ENCODE results near the gene BCAR3.

The BCAR3 gene

DNA sequence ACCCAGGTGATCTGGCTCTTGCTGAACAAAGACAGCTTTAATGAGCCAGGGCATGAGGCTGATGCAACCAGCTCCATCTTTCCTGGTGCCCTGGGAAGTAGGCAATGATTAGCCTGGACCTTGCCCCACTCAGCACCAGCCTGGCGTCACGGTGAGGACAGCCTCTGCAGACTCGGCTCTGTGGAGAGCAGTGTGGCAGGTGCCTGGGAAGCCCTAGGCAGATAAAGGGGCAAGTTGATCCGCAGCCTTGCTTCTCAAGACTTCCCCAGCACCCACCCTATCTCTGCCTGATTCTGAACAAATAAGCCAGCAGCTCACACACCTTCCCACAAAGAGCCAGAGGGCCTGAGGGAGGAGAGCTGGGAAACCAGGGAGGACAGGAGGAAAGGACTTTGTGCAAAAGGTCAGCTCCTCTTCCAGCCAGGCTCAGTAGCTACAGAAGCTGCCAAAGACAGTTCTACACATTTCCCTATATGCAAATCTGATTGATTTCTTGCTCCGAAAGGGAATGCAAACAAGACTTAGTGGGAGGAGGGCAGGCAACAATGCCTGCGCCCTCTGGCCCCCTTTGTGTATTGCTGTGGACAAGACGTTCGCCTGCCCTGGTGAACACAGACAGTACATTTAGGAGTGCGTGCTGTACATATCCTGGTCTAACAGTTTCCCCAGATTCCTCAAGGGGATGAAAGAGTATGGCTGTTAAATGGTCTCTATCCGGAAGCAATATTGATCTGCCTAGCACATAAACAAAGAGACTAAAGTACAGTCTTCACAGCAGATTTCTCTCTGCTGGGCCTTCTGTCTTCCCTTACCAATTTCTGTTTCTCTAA, 63.8 kb downstream of the BCAR3 start:
- no peaks in the 10 kb centered on the region for H3K9me3 Mint-ChIP-seq
- no peak overlapping the region for H3K27ac Mint-ChIP-seq
- no peaks in the 10 kb centered on the region for H3K36me3 Mint-ChIP-seq (ENCODE audit: low read depth)
- peaks cover 36% of the 10 kb centered on the region for H3K4me1 Mint-ChIP-seq (ENCODE audit: low read depth)
- no peak overlapping the region for H3K4me3 Mint-ChIP-seq
- H3K27me3 Mint-ChIP-seq = peaks cover 9% of the 10 kb centered on the region
- no peak for DNase-seq

DNA sequence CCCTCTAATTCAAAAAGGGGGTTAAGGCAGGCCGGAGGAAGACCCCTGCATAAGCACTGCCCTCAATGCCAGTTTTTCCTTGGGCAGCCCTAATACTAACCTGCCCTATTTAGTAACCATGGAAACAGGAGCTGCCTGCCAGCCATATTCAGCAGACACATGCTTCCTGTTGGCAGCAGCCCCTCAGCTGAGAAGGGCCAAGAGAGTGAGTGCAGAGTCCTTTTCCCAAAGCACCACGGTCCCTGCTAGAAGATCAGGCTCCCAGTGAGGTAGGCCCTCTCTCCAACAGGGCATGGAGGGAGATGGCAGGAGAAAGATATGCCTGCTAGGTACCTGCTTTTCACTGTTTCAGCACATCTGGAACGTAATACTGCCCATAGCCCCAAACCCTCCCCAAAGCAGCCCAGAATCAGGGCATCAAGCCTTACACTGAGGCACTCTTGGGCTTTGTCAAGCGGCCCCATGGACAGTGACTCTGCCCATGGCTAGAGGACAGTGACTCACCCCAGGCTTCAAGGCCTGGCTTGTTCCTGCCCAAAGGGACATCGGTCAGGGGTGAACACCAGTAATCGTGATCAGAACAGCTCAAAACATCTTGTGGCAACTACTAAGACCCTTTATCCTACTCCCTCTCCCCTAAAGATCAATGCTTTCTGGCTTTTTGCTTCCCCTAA, 64.5 kb downstream of the BCAR3 start:
- DNase-seq = no peak
- no peak overlapping the region for H3K4me3 Mint-ChIP-seq
- peaks cover 36% of the 10 kb centered on the region for H3K4me1 Mint-ChIP-seq (ENCODE audit: low read depth)
- no peaks in the 10 kb centered on the region for H3K36me3 Mint-ChIP-seq (ENCODE audit: low read depth)
- H3K9me3 Mint-ChIP-seq = no peaks in the 10 kb centered on the region
- H3K27me3 Mint-ChIP-seq = peaks cover 9% of the 10 kb centered on the region
- no peak overlapping the region for H3K27ac Mint-ChIP-seq

DNA sequence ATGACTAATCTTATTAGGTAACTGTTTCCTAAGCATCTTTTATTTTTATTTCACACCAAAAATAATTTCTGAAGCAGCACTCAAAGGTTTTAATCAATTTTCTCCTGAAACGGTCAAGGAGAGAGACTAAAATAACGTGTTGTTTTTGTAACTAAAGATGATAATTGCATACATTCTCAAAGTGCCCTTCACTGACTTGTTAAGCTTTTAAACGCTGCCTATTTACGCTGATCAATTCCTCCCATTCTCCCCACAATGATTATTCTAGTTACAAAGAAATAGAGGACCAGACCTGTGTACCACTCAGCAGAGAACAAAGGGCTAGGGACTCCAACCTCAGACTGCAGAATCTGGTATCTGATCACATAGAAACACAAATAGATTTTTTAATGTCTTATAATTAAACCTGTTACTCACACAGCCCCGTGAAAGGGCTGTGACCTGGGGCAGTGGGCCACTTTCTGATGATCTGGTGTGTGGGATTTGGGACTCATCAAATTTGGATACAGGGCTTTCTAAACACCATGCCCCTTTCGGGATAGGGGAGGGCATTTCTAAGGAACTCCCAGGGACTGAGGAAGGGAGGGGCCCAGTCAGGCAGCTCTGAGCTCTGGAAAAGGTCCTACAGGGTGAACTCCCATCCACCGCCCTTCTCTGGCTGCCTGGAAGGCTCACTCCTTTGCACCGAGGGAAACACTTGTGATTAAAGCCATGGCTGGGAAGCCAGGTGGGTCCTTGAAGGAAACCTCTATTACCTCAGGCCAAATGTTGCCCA, 65.2 kb downstream of the BCAR3 start:
- no peak for DNase-seq
- Mint-ChIP-seq H3K36me3 (ENCODE audit: low read depth) (no peaks in the 10 kb centered on the region), H3K4me3 (no peak overlapping the region), H3K9me3 (no peaks in the 10 kb centered on the region), H3K27ac (peak overlapping the region; percentile 97), H3K4me1 (ENCODE audit: low read depth) (peaks cover 38% of the 10 kb centered on the region), H3K27me3 (peaks cover 7% of the 10 kb centered on the region)

DNA sequence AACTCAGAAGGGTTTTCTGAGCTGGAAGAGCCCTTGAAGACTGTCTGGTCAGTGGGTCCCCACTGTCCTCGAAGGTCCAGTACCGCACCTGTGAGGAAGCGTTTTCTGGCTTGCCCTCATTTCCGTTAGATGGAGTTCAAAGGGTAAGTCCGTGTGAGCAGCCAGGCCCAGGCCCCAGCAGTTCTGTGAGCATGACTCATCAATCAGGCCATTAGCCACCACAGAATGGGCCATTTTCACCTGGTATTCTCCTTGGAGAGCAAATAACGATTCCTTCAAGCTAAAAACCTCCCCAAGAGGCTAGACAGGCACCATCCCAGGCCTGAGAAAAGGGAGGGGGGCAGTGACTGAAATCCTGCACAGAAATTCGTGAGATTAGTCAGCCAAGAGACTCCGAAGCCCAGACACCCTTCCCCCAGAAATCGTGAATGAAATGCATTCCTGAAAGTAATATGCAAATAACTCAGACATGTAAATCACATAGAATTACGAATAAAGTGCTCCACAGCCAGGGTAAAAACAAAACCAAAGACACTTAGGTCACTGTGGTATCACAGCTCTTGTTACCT, 66.0 kb downstream of the BCAR3 start:
- no peaks in the 10 kb centered on the region for H3K9me3 Mint-ChIP-seq
- no peaks in the 10 kb centered on the region for H3K36me3 Mint-ChIP-seq (ENCODE audit: low read depth)
- H3K27ac Mint-ChIP-seq = peak overlapping the region; percentile 97
- H3K4me3 Mint-ChIP-seq = peak overlapping the region; percentile 67
- H3K27me3 Mint-ChIP-seq = peaks cover 7% of the 10 kb centered on the region
- peak; percentile 71 for DNase-seq
- peaks cover 42% of the 10 kb centered on the region for H3K4me1 Mint-ChIP-seq (ENCODE audit: low read depth)

DNA sequence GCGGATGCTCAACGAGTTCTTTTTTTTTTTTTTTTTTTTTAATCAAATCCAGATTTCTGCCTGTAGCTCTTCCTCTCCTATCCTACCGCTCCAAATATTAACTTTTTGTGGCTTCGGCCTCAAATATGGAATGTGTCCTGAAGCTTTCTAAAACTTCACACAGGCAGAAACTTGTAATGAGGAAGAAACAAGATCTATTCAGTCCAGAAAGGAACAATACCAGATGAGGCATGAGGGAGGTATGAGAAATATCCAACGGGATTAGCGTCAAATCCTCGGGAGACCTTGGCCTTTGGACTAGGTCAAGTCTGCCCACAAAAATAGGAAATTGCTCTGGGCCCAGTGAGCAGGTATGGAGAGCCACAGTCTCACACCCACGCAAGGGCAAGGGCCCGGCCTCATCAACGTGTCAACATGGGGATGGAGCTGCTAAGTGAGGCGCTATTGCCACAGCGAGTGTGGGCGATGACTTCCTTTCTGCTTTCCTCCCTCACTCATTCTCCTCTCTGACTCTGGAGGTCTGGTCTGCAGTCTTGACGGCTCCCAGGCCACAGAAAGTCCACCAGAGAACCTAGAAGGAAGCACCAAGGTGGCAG, 66.6 kb downstream of the BCAR3 start:
- DNase-seq = peak; percentile 72
- H3K9me3 Mint-ChIP-seq = no peaks in the 10 kb centered on the region
- peaks cover 42% of the 10 kb centered on the region for H3K4me1 Mint-ChIP-seq (ENCODE audit: low read depth)
- H3K4me3 Mint-ChIP-seq = peak overlapping the region; percentile 67
- H3K36me3 Mint-ChIP-seq (ENCODE audit: low read depth) = no peaks in the 10 kb centered on the region
- H3K27ac Mint-ChIP-seq = peak overlapping the region; percentile 97
- peaks cover 7% of the 10 kb centered on the region for H3K27me3 Mint-ChIP-seq

DNA sequence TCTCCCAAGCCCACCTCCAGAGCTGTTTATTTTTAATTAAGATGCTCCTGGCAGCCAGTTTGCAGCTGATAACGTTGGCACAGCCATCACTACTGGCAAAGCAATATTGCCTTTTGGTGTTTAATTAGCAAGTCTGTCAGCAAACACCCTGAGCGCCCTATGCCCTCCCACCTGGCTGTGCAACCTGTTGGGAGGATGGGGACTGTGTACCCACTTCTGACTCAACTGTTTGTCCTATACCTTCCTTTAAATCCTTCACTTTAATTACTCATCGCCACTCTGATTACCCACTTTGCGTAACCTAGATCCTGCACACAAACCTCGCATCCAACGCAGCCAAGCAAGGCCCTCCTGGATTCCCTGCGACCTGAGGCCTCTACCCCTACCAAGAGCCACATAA, 67.1 kb downstream of the BCAR3 start:
- no peak overlapping the region for H3K4me3 Mint-ChIP-seq

DNA sequence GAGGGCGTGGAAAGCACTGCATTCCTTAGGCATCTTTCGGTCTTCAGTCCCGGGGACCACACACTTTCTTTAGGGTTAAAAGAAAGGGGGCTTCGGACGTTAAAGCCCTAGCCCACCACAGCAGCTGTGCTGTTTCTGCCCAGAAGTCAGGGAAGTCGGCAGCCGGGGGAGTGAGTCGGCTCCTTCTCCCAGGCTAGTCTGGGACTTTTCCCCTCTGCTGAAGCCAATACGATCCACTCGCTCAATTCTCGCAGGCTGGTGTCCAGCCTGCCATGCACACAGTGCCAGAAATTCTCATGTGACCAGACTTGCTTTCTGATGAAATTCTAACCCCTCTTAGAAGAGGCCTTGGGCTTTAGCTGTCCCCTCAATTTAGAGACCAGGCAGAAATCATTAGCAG, 67.7 kb downstream of the BCAR3 start:
- Mint-ChIP-seq H3K27me3 (peaks cover 10% of the 10 kb centered on the region), H3K27ac (no peak overlapping the region), H3K9me3 (no peaks in the 10 kb centered on the region), H3K36me3 (ENCODE audit: low read depth) (no peaks in the 10 kb centered on the region), H3K4me3 (no peak overlapping the region), H3K4me1 (ENCODE audit: low read depth) (peaks cover 52% of the 10 kb centered on the region)
- DNase-seq = no peak

More for the DNA sequence above, 67.1 kb downstream of the BCAR3 start:
- Mint-ChIP-seq H3K27me3 (peaks cover 10% of the 10 kb centered on the region), H3K4me1 (ENCODE audit: low read depth) (peaks cover 46% of the 10 kb centered on the region), H3K36me3 (ENCODE audit: low read depth) (no peaks in the 10 kb centered on the region), H3K9me3 (no peaks in the 10 kb centered on the region), H3K27ac (peak overlapping the region; percentile 58)
- DNase-seq = no peak

DNA sequence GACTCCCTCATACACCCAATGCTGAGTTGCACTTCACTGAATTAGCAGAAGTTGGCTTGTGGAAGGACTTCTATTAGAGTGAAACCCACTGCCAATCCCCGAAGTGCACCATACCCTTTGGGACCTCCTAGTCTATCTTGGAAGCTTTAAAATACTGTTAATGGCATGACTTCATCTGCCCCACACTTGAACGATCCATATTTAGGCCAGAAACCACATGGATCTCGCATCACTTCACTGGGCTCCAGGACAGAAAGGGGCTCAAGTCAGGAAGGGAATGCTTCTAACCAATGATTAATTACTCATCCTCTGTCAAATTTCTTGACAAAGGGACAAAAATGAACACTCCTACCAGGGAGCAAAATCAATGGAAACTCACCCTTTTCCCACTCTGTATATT, 69.1 kb downstream of the BCAR3 start:
- no peak for DNase-seq
- H3K27ac Mint-ChIP-seq = no peak overlapping the region
- peaks cover 7% of the 10 kb centered on the region for H3K27me3 Mint-ChIP-seq
- peaks cover 65% of the 10 kb centered on the region for H3K4me1 Mint-ChIP-seq (ENCODE audit: low read depth)
- no peaks in the 10 kb centered on the region for H3K36me3 Mint-ChIP-seq (ENCODE audit: low read depth)
- H3K4me3 Mint-ChIP-seq = no peak overlapping the region
- no peaks in the 10 kb centered on the region for H3K9me3 Mint-ChIP-seq

DNA sequence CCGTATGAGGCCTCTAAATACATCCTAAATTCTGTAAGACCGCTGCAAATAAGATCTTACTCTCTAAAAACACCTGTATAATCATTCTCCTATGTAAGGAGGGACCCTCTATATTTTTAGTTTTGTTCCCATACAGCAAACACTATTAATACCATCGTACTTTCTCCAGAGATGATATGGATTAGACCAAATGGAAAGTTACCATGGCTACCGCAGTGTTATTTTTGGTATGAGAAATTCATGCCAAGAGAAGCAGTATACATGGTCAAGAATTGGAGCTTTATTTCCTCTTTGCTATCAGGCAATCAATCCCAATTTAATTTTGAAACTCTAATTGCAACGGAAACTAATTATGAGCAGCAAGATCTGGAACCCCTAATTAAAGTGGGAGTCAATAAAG, 70.0 kb downstream of the BCAR3 start:
- no peaks in the 10 kb centered on the region for H3K36me3 Mint-ChIP-seq (ENCODE audit: low read depth)
- no peaks in the 10 kb centered on the region for H3K9me3 Mint-ChIP-seq
- H3K27ac Mint-ChIP-seq = no peak overlapping the region
- H3K4me3 Mint-ChIP-seq = no peak overlapping the region
- DNase-seq = no peak
- H3K27me3 Mint-ChIP-seq = peaks cover 8% of the 10 kb centered on the region
- peaks cover 68% of the 10 kb centered on the region for H3K4me1 Mint-ChIP-seq (ENCODE audit: low read depth)

DNA sequence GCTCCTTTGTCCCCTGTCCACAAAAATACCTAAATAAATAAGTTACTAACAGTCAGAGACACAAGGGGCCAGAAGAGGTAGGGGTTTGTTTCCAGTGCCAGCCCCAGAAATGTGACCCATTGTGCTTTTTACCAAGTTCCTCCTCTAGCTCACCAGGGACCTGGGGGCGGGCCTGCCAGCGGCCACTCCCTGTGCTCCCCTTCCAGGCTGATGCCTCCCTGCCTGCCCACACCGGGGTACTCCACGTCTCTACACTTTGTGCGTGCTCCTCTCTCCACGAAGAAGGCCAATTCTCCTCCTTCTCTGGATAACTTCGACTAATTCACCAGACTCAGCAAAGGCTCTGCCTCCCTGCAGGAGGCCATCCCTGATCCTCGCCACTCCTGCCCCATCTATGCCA, 72.1 kb downstream of the BCAR3 start:
- Mint-ChIP-seq H3K4me3 (no peak overlapping the region), H3K27me3 (peaks cover 24% of the 10 kb centered on the region), H3K9me3 (no peaks in the 10 kb centered on the region), H3K27ac (peak overlapping the region; percentile 38), H3K4me1 (ENCODE audit: low read depth) (peaks cover 62% of the 10 kb centered on the region), H3K36me3 (ENCODE audit: low read depth) (no peaks in the 10 kb centered on the region)
- no peak for DNase-seq

DNA sequence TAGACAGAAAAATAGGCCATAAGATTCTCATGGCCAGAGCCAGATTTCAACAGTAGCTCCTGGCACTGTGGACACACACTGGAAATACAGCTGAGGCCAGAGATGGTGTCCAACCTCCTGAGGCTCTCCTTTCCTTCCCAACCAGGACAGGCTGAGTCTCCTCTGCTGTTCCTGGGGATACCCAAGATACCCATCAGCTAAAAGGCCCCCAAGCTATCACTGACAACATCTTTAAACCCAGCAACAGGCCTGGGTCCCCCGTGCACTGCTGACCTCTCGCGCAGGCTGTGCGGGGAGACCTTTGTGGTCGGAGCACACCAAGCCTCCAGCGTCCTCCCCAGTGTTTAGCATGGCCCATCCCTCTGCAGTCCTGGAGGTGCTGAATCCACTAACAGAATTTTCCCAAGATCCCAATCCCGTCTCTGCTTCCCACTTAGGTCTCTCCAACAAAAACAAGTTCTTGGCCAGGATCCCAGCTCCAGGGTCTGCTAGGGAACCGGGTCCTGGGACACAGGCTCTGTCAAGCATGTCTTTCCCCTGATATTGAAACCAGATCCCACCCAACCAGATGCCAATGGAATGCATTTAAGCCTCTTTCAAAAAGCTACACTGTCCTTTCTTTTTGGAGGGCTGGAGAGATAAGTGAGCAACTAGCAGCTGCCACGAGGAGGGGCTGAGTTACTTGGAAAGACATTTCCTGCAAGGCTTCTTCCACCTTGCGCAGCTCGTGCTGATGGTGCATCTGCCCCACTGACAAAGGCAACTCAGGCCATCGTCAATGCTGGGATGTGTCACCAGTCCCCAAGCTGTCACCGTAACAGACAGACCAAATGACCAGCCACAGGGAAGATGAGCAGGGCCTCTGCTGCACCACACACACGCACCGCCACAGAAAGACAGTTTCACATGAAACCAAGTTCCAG, 73.2 kb downstream of the BCAR3 start:
- peak overlapping the region; percentile 59 for H3K4me3 Mint-ChIP-seq
- DNase-seq = peak; percentile 66

DNA sequence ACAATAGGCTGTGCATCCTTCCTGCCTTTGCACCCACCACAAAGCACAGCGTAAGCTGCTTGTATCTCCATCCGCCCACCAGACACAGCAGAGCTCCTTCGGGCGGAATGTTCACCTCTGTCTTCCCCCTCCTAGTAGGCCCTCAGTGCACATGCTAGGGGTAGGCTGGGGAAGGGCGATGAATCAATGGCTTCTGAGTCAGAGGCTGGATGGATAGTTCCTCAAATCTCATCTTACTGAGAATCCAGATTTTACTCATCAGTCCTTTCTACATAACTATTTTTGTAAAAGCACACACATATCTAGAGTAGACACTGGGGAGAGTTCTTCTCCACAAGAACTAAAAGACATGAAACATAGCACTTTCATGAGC, 73.8 kb downstream of the BCAR3 start:
- Mint-ChIP-seq H3K36me3 (ENCODE audit: low read depth) (no peaks in the 10 kb centered on the region), H3K4me1 (ENCODE audit: low read depth) (peaks cover 53% of the 10 kb centered on the region), H3K4me3 (peak overlapping the region; percentile 59), H3K27me3 (peaks cover 27% of the 10 kb centered on the region), H3K9me3 (no peaks in the 10 kb centered on the region), H3K27ac (peak overlapping the region; percentile 94)
- DNase-seq = peak; percentile 73

More for the DNA sequence above, 73.2 kb downstream of the BCAR3 start:
- Mint-ChIP-seq H3K27me3 (peaks cover 27% of the 10 kb centered on the region), H3K27ac (peak overlapping the region; percentile 94), H3K9me3 (no peaks in the 10 kb centered on the region), H3K4me1 (ENCODE audit: low read depth) (peaks cover 56% of the 10 kb centered on the region), H3K36me3 (ENCODE audit: low read depth) (no peaks in the 10 kb centered on the region)

DNA sequence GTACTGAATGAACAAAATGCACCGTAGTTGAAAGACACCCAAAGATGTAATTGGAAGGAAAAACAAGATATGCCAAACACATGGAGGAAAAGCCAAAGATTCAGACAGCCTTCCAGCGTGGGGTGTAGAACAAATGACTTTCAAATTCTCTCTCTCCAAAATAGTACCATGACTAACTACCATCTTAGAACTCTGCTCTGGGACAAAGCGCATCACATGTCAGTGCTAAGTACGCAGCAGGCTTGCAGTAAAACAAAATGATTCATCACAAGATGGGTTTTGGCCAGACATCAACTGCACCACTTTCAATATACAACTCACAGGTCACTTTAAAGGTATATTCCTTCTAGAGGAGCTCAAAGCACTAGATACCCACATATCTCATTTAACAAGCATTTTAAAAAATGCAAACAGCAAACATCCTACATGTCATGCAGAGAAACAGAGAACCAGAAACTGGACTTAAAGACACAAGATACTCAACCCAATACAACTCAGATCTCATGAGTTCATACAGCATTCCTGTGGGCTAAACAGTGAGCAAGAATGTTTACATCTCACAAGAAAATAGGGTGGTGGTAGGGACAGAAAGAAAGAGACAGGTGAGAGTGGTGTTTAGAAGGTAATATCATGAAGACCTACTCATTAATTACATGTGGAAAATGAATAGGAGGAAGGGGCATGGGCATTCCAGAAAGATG, 75.7 kb downstream of the BCAR3 start:
- no peak for DNase-seq
- Mint-ChIP-seq H3K36me3 (ENCODE audit: low read depth) (no peaks in the 10 kb centered on the region), H3K27me3 (peaks cover 24% of the 10 kb centered on the region), H3K4me1 (ENCODE audit: low read depth) (peaks cover 48% of the 10 kb centered on the region), H3K4me3 (no peak overlapping the region), H3K27ac (no peak overlapping the region), H3K9me3 (no peaks in the 10 kb centered on the region)

Measured in activated T-cell treated with anti-CD3 and anti-CD28 coated beads, Interleukin-2, amount 50 U/mL, for 24 hours (primary cell).